DMS 273 (cell line): ENCODE data around the gene ANKUB1.

Experiments used
- DNase-seq: peaks from one replicate; lab custom pipeline; 2025; ENCODE audit not compliant: unreplicated experiment; lab: John Stamatoyannopoulos, UW

ANKUB1 gene

GRCh38 chr3:149810846-149811245, 18.5 kb upstream of the ANKUB1 start:
- DNase-seq, result no peak

DNA sequence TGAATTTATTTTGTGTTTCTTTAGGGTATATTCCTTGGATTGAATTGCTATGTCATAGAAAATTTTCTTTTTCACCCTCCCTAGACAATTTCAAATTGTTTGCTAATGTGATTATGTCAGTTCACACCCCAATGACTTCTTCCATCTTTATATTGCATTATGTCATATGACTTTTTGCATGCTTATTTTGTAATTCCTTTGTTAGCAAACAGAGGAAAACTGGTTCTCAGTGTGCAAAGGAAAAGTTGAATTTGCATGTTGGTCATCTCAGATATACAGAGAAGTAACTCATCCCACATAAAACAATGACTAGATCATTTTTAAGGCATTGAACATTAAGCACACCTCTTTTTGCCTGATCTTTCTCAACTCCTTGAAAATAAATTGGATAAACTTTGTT, 17.3 kb upstream of the ANKUB1 start:
- no peak for DNase-seq

DNA sequence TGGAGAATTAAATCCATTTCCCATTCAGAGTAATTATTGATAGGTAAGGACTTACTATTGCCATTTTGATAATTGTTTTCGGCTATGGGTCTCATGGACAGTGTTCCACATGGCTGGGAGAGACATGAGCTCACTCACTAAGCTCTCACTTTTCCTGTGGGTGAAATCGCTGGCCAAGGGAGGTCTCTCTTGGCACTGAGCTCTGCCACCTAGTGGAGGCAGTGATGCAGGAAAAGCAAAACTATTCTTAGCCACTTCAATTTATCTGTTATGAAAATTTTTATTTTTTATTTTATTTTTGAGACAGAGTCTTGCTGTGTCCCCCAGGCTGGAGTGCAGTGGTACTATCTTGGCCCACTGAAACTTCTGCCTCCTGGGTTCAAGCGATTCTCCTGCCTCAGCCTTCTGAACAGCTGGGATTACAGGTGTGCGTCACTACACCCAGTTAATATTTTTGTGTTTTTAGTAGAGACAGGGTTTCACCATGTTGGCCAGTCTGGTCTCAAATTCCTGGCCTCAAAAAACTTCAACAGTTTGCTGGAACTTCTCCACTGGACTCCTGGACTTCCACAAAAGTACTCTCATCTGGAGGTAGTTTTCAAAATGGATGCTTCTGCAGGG, 16.0 kb upstream of the ANKUB1 start:
- DNase-seq, result peak; percentile 92

DNA sequence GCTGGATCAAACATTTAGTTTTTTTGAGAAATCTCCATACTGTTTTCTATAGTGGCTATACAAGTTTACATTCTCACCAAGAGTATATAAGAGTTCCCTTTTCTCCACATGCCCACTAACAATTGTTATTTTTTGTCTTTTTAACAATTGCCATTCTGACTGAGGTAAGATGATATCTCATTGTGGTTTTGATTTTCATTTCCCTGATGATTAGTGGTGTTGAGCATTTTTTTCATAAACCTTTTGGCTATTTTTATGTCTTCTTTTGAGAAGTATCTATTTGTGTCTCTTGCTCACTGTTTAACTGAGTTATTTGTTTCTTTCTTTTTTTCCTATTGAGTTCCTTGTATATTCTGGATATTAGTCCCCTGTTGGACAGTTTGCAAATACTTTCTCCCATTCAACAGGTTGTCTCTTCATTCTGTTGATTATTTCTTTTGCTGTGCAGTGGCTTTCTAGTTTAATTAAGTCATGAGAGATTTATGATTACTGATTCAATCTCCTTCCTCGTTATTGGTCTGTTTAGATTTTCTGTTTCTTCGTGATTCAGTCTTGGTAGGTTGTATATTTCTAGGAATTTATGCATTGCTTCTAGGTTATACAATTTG, 13.9 kb upstream of the ANKUB1 start:
- no peak for DNase-seq

DNA sequence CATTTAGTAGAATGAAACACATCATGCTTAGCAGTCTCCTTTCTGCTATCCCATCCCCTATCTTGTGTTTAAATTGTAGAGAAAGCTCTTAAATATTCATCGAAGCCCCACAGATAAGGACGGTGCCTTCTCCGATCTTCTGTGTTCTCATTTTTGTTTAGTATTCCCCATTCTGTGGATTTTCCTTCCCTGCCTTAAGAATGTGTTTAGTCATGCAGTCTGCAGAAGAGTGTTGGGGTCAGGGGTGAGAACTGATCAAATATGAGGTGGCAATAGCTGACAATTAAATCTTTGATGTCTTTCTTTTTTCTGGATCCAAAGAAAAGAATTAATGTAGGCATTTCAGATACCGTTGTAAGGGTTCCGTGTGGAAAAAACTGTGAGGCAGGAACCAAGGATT, 9.3 kb upstream of the ANKUB1 start:
- DNase-seq, result no peak

GRCh38 chr3:149801195-149801594, 8.8 kb upstream of the ANKUB1 start:
- no peak for DNase-seq

DNA sequence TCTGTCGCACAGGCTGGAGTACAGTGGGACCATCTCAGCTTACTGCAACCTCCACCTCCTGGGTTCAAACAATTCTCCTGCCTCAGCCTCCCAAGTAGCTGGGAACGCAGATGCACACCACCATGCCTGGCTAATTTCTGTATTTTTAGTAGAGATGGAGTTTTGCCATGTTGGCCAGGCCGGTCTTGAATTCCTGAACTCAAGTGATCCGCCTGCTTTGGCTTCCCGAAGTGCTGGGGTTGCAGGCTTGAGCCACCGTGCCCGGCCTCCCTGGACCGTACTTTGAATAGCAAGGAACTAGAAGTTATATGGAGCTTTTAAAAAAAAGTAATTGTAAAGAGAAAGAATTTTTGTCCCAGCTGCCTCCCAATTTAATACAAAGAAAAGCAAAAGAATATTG, 8.3 kb upstream of the ANKUB1 start:
- no peak for DNase-seq

- no peak for DNase-seq
These were observed 3.7 kb upstream of the ANKUB1 start for GRCh38 chr3:149796026-149796425.

DNA sequence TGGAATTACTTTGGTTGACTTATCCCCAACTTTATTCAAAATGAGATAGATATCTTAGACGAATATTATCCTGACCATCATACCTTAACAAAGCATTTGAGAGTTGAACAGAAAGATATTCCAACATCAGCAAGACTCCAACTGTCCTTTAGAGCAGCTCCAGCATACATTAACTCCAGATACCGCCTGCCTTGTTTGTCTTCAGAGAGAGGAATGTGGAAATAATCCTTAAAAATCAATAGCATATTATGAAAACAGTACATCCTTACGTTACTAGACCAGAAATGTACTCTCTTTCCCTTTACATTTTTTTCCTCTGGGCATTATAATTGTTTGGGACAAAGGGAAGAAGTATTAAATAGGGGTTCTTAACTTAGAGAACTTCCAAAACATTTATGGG, 1.7 kb downstream of the ANKUB1 start:
- no peak for DNase-seq

GRCh38 chr3:149790268-149790667, 2.1 kb downstream of the ANKUB1 start:
- no peak for DNase-seq

- no peak for DNase-seq
These were observed 8.2 kb downstream of the ANKUB1 start for GRCh38 chr3:149784064-149784704.

DNA sequence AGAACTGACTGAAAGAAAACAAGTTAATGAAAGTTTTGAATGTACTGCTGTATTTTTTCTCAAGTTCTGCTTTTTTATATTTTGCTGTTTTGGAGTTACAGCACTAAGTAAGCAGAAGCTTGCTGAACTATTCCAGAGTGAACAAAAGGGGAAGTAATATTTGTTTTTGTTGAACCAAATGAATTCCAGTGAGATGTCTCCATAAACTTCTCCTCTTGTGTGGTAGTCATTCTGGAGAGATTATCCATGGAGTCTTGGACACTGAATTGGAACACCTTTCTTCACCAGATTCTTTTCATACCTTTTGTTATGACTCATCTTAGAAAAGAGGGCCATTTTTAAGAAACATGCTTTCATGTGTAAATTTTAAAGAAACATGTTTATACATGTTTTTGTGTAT, 8.8 kb downstream of the ANKUB1 start:
- no peak for DNase-seq

DNA sequence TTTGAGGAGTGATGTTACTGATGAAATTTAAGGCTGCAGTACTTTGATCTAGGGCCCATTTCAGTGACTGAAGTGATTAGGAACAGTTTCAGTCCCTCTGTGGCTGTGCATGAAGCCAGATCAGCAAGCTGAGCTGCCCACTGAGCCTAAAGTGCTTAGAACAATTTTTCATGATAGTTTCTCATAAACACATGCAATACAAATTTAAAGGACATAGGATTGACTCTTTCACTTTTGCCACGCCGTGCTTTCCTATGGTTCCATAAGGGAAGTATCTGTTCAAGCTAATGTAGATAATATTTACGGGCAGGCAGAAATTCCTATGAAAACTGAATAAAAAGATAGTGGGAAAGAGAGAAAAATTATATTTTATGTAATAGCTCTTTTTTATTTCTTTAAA, 10.6 kb downstream of the ANKUB1 start:
- DNase-seq, result no peak

GRCh38 chr3:149781211-149781610, 11.1 kb downstream of the ANKUB1 start:
- DNase-seq, result no peak

DNA sequence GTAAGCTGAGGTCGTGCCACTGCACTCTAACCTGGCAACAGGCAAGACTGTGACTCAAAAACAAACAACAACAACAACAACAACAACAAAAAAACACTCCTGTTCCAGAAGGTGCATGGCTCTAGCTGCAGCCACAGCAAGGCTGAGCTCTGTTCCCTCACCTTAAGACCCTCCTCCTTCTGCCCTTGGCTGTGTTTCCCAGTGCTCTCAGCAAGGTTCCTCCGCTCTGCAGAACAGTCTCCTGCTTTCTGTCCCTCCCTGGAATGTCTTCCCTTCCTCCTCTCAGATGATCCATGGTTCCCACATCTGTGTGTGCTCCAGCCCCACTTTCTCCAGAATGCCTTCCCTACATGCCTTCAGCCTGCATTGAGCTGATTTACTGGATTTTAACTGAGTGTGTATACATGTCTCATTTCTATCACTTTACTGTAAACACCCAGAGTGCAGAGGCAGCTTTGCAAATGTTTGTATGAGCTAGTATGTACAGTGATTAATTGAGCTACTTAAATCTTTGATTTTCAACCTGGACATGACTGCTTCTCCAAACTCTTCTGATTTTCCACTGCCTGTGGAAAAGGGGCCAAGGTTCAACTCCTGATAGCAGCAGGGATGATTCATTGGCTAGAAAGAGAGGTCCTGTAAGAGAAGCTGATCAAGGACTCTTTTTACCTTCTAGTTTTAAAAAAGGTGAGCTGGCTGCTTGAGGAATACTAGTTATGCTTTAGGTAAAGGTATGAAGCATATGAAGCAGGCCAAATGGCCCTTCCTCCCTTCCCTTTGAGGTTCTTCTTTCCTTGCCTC, 14.7 kb downstream of the ANKUB1 start:
- DNase-seq, result no peak

GRCh38 chr3:149776170-149776569, 16.2 kb downstream of the ANKUB1 start:
- no peak for DNase-seq

- DNase-seq, result no peak
These were observed 19.5 kb downstream of the ANKUB1 start for GRCh38 chr3:149772861-149773260.

GRCh38 chr3:149771652-149772271, 20.6 kb downstream of the ANKUB1 start:
- DNase-seq, result peak; percentile 85

DNA sequence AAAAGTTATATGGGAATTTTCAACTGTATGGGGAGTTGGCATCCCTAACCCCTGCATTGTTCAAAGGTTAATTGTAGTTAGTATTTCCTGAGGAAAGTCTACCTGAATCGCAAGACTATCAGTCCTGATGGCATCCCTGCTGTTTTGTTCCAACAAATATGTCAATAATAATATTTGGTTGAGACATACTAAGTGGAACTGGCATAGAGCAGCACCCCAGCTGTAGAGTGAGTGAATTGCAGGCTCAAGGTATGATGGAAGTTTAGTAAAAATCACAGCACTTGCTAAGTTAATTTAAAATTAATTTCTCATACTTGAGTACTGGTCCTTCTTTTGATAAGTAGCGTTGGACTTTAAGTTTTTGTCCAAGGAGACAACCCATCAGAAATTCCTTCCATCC, 22.1 kb downstream of the ANKUB1 start:
- no peak for DNase-seq

DNA sequence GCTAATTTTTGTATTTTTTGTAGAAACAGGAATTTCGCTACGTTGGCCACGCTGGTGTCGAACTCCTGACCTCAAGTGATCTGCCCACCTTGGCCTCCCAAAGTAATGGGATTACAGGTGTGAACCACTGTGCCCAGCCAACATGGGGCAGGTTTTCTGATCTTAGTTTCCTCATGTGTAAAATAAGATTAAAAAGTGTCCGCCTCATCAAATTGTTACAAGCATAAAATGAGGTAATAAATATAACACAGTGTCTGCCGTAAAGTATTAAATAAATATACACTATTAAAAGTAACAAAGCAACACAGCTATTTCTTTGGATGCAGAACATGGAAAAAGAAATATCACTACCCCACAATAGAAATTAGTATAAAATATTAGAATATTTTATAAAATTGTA, 23.6 kb downstream of the ANKUB1 start:
- no peak for DNase-seq

- DNase-seq, result no peak
These were observed 24.6 kb downstream of the ANKUB1 start for GRCh38 chr3:149767720-149768119.
